Measurements from ENCODE around the gene FRMD4A.
"Not testable (repeated sequence)": the region's sequence is repeated elsewhere in the genome, so short reads cannot be mapped to it uniquely, and the experiment has no call there.

FRMD4A gene

GRCh38 chr10:14102056-14102455 lies 228.7 kb downstream of the FRMD4A start:
- no peak for DNase-seq (ENCODE audit: low read depth)

DNA sequence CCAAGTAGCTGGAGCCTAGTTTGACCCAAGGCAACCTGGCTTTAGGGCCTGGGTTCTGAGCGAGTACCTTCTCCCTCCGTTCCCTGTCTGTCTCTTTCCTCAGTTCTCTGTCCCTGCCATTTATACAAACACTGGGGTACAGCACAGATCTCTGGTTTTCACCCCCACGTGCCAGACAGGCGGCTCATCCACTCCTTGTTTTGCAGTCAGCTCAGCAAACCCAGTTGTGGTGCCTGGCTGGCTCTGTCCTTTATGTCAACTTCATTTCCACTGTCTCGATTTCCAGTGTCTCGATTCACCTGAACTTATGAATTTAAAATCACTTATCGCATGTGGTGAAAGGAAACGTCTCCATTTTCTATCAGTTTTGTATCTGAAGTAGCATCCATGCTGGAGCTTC lies 230.8 kb downstream of the FRMD4A start:
- DNase-seq (ENCODE audit: low read depth) = no peak

- no peak for DNase-seq (ENCODE audit: low read depth)
These were observed 236.8 kb downstream of the FRMD4A start for GRCh38 chr10:14093730-14094484.

DNA sequence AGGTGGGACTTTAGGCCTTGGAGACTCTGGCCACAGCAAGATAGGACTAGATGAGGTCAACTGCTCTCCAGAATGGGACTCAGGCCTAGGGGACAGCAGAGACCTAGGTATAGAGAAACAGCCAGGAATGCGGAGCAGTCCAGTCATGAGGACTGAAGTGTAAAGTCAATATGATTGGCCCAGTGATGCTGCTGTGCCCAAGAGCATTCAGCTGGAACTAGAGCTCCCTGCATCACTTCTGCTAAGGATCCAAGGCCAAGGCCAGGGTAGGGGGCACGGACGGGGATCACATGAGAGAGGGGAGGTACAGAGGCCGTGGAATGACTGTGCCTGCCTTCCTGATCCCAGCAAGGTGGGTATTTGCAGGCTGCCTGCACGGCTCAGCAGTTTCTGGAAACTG lies 237.9 kb downstream of the FRMD4A start:
- DNase-seq (ENCODE audit: low read depth) = no peak

- no peak for DNase-seq (ENCODE audit: low read depth)
These were observed 241.0 kb downstream of the FRMD4A start for GRCh38 chr10:14089556-14090292.

DNA sequence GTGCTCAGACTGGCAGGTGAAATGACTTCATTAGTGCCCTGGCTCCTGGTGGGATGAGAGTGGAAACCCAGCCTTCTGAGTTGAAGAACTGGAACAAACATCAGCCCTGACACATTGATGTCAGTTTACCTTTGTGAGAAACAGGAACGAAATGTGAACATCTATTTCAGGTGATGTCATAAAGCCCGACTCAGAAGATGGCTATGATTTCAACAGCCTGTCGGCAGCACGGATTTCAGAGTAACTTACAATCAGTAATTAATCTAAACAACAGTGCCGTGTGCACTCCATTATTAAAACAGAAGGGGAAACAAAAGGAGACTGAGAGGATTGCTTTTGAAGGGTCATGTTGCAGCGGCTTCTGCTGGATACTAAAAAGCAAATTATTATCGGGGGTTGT lies 243.2 kb downstream of the FRMD4A start:
- DNase-seq (ENCODE audit: low read depth) = no peak

DNA sequence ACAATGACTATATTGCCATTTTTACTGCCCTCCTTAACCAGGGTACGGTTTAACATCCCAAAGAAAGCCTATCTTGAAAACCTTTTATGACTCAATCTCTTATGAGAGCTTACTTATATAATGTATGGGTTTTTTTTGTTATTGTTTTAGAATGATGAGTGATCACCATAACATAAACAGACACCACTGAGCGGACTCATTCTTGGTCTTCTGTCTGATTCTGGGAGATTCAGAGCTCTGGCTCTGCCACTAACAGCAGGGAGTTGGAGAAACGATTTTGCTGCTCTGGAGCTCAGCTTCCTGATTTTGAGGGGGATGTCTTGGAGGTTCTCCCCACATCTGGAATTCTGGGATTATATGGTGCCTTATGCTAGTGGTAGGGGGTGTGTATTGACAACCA lies 244.1 kb downstream of the FRMD4A start:
- no peak for DNase-seq (ENCODE audit: low read depth)

DNA sequence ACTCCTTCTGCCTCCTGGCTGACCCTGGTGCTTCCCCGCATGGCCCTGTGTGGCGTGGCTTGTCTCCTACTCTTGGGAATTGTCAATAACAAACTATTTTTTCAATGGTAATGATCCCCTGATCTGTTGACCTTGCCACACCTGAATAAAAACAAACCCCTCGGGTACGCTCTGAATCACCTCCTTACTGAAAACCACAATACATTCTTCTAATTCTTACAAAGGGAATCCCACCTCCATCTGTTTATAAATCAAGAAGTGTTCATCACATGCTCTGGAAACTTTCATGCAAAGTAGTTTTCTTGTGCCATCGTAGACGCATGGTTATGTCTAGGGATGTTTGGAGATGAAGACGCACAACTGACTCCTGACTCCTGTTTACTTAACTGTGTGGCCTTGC lies 245.8 kb downstream of the FRMD4A start:
- no peak for DNase-seq (ENCODE audit: low read depth)

DNA sequence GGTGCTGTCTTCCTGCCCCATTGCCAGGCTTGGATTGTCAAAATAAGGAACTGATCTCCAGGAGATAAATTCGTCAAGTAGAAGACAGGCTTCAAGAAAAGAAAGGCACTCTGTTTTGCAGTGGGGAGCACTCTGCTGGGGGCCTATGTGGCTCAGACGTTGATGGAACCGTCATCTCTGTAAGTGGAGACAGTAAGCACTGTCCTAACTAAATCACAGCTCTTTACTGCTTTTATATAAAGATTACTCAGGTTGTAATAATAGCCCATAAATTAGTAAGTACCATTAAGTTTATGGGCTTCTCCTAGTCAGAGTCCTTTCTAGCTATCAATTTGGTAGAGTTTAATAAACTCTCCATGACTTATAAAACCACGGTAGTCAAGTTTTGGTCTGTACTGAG lies 249.9 kb downstream of the FRMD4A start:
- DNase-seq (ENCODE audit: low read depth) = no peak

- no peak for DNase-seq (ENCODE audit: low read depth)
These were observed 253.3 kb downstream of the FRMD4A start for GRCh38 chr10:14077430-14077829.

DNA sequence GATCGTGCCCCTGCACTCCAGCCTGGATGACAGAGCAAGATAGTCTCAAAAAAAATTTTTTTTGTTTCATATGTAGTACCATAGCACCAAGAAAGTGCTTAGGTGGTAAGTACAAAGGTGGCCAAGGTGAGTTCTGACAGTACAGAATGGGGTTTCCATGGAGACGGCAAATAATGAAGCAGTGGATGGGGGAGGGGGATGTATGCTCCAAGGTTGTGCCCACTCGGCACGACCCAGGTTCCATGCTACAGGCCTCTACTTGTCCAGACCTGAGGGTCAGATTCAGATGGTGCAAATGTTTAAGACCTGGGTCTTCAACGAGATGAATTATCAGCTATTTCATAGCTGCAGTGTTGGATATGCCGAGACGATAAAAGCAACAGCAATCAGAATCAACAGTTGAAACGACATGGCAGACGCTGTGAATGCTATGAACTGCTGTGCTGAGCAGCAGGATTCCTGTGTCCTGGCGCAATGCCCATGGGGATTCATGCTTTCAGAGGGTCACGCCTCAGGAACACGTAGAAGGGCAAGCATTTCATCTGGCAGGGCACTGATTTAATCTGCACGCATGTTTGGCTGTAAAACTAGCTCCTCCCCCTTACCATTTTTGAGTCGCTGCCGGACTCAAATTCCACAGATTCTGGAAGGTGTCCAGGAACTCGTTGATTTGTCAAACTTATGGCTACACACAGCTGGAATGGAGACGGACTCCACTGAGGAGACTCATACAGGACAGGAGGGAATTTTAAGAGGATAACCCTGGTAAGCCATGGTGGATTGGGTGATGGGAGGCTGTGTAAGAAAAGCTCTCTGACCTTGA lies 256.5 kb downstream of the FRMD4A start:
- no peak for DNase-seq (ENCODE audit: low read depth)

- no peak for DNase-seq (ENCODE audit: low read depth)
These were observed 258.2 kb downstream of the FRMD4A start for GRCh38 chr10:14072541-14072940.

DNA sequence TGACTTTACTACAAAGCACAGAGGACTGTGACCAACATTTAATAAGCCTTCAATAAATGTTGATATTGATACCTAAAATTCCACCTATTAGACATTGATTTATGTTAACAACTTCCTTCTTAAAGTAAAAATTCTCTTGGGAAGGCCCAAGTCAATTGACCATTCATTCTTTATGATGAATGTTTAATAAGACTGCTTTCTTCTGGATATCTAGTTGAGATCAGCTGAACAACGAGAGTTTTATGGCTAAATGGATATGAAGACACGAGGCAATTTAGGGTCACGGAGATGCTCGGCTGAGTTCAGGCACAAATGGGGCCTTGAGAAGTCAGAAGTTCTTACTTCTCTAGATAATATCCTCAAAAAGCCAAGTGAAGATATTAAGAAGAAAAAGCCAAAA lies 258.8 kb downstream of the FRMD4A start:
- no peak for DNase-seq (ENCODE audit: low read depth)

DNA sequence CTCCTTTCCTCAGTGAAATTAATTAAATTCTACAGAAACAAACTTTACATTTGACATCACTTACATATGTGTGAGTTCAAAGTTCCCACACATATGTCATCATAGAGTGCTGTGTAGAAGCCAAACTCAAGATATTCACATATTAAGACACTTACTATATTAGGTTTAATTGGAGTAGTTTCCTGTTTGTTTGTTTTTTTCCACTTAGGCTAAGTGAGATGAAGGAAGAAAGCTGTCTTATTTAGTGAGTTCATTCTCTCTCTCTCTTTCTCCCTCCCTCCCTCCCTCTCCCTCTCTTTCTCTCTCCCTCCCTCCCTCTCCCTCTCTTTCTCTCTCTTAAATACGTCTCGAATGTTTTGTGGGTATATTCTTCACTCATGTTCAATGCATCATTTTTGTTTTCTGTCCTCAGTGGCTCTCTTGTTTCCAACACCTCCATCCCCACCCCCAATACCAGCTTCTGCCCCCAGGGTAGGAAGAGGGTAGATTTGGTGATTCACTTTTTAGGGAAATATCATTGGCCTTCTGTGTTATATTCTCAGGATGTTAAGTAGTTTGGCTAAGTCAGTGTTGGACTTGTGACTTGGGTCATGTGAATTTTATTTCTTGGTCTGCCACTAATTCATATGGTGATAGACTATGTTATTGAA lies 262.0 kb downstream of the FRMD4A start:
- no peak for DNase-seq (ENCODE audit: low read depth)

- not testable (repeated sequence) for DNase-seq (ENCODE audit: low read depth)
These were observed 263.1 kb downstream of the FRMD4A start for GRCh38 chr10:14067638-14068037.

GRCh38 chr10:14066106-14066505 lies 264.6 kb downstream of the FRMD4A start:
- no peak for DNase-seq (ENCODE audit: low read depth)

GRCh38 chr10:14063531-14064285 lies 267.0 kb downstream of the FRMD4A start:
- DNase-seq (ENCODE audit: low read depth) = no peak

DNA sequence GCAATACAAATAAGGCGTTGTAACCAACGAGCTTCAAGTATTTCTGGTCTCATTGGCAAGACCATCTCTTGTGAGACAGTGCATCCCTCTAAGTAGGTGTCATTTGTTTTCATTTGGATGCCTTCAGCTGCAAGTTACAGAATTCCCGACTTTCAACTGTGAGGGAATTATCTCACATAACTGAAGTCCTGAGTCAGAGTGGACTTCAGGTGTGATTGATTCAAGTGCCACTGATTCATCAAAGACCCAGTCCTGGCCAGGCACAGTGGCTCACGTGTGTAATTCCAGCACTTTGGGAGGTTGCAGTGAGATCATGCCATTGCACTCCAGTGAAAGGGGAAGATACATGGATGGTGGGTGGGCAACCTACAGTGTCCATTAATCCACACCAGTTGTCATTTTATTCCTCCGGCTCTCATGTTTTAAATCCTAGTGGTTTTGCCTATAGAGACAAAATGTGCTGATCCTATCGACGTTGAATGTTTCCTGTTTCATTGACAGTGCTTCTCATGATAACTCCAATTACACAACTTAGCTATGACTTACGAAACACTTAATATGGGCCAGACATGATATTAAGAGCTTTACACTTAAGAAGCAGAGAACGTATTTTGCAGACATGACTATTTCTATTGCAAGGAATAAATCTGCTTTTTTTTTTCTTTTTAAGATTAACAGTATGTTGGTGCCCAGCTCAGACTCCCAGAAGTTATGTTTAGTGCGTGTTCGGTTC lies 268.0 kb downstream of the FRMD4A start:
- no peak for DNase-seq (ENCODE audit: low read depth)

GRCh38 chr10:14060320-14061070 lies 270.2 kb downstream of the FRMD4A start:
- DNase-seq (ENCODE audit: low read depth) = no peak

All from CMK (cell line).